ENCODE results near the gene SLC4A4.

- no peak for TF ChIP-seq CTCF (IDR thresholded peaks at IDR 0.05)
- TF ChIP-seq ZFX (IDR thresholded peaks at IDR 0.05; ENCODE audit: borderline replicate concordance), result no peak
These were observed 45.1 kb upstream of the SLC4A4 start for GRCh38 chr4:71293705-71294104.

All from 22Rv1 (cell line).